H9 (cell line): ENCODE results near the gene CMSS1. TPM values are rescaled to one million over a fixed set of nuclear protein-coding genes. Genes with fewer than 3 reads are reported as not detected.

Source experiments
- DNase-seq: peaks from one replicate; pipeline ENCODE4 v3.0.0-alpha.2; 2017
- H2AFZ ChIP-seq: one replicate; pipeline ENCODE4 v1.6.1; 2013; ENCODE audit warnings: mild to moderate bottlenecking, low read length, control low read depth, moderate library complexity
- H2AK5ac ChIP-seq: 2 replicates; pipeline ENCODE4 v1.6.1; 2013; ENCODE audit warnings: low read length, control low read depth, mixed read lengths; ENCODE audit not compliant: insufficient read length
- H2BK120ac ChIP-seq: one replicate; pipeline ENCODE4 v1.6.1; 2013; ENCODE audit warnings: low read depth, mild to moderate bottlenecking, low read length, control low read depth, inconsistent platforms; ENCODE audit not compliant: poor library complexity, severe bottlenecking
- H2BK12ac ChIP-seq: 2 replicates; pipeline ENCODE4 v1.6.1; 2013; ENCODE audit warnings: low read length, control low read depth, mixed read lengths, low read depth; ENCODE audit not compliant: insufficient read length
- H2BK15ac ChIP-seq: 2 replicates; pipeline ENCODE4 v1.6.1; 2013; ENCODE audit warnings: low read depth, low read length, control low read depth
- H2BK20ac ChIP-seq: one replicate; pipeline ENCODE4 v1.6.1; 2013; ENCODE audit warnings: low read depth, mild to moderate bottlenecking, low read length, control low read depth, inconsistent platforms; ENCODE audit not compliant: poor library complexity, severe bottlenecking
- H2BK5ac ChIP-seq: 2 replicates; pipeline ENCODE4 v1.6.1; 2013; ENCODE audit warnings: low read length, control low read depth, mixed read lengths; ENCODE audit not compliant: insufficient read length
- H3K14ac ChIP-seq: 2 replicates; pipeline ENCODE4 v1.6.1; 2013; ENCODE audit warnings: low read length, control low read depth; ENCODE audit not compliant: insufficient read depth
- H3K18ac ChIP-seq: 2 replicates; pipeline ENCODE4 v1.6.1; 2013; ENCODE audit warnings: low read depth, mild to moderate bottlenecking, mixed read lengths, low read length, control low read depth; ENCODE audit not compliant: insufficient read length
- H3K23ac ChIP-seq: 2 replicates; pipeline ENCODE4 v1.6.1; 2013; ENCODE audit warnings: low read length, control low read depth, mixed read lengths, low read depth; ENCODE audit not compliant: insufficient read length
- H3K23me2 ChIP-seq: 2 replicates; pipeline ENCODE4 v1.6.1; 2013; ENCODE audit warnings: low read depth, mild to moderate bottlenecking, mixed read lengths, low read length, control low read depth; ENCODE audit not compliant: insufficient read length, poor library complexity, severe bottlenecking
- H3K27ac ChIP-seq: 2 replicates; pipeline ENCODE4 v1.5.1; 2013; ENCODE audit warnings: low read length, control low read depth, mixed read lengths, low read depth; ENCODE audit not compliant: insufficient read length
- H3K27me3 ChIP-seq: 2 replicates; pipeline ENCODE4 v1.6.1; 2013; ENCODE audit warnings: low read length, control low read depth, inconsistent platforms; ENCODE audit not compliant: insufficient read depth
- H3K4ac ChIP-seq: 2 replicates; pipeline ENCODE4 v1.6.1; 2013; ENCODE audit warnings: low read depth, mild to moderate bottlenecking, control low read depth, inconsistent platforms, low read length, moderate library complexity
- H3K4me1 ChIP-seq: 2 replicates; pipeline ENCODE4 v1.6.1; 2013; ENCODE audit warnings: low read length, control low read depth, inconsistent platforms; ENCODE audit not compliant: insufficient read depth
- H3K4me2 ChIP-seq: 2 replicates; pipeline ENCODE4 v1.6.1; 2013; ENCODE audit warnings: low read length, control low read depth, mixed read lengths; ENCODE audit not compliant: insufficient read length, insufficient read depth
- H3K56ac ChIP-seq: 2 replicates; pipeline ENCODE4 v1.6.1; 2013; ENCODE audit warnings: low read depth, mild to moderate bottlenecking, mixed read lengths, low read length, control low read depth; ENCODE audit not compliant: insufficient read length
- H3K79me1 ChIP-seq: 2 replicates; pipeline ENCODE4 v1.6.1; 2013; ENCODE audit warnings: low read depth, mild to moderate bottlenecking, moderate library complexity, low read length, control low read depth, inconsistent platforms; ENCODE audit not compliant: insufficient read depth, poor library complexity, severe bottlenecking
- H3K79me2 ChIP-seq: 2 replicates; pipeline ENCODE4 v1.6.1; 2013; ENCODE audit warnings: low read length, control low read depth, inconsistent platforms; ENCODE audit not compliant: insufficient read depth
- H3K9ac ChIP-seq: 2 replicates; pipeline ENCODE4 v1.6.1; 2013; ENCODE audit warnings: low read length, control low read depth, mixed read lengths; ENCODE audit not compliant: insufficient read length; ENCODE audit errors: extremely low read depth
- H3K9me3 ChIP-seq: one replicate; pipeline ENCODE4 v1.6.1; 2013; ENCODE audit warnings: low read depth, low read length, inconsistent platforms; ENCODE audit not compliant: control insufficient read depth
- H3T11ph ChIP-seq: one replicate; pipeline ENCODE4 v1.6.1; 2013; ENCODE audit warnings: mild to moderate bottlenecking, low read length, control low read depth, inconsistent platforms
- H4K20me1 ChIP-seq: one replicate; pipeline ENCODE4 v1.6.1; 2013; ENCODE audit not compliant: control insufficient read depth, insufficient read length, insufficient read depth
- H4K5ac ChIP-seq: 2 replicates; pipeline ENCODE4 v1.6.1; 2013; ENCODE audit warnings: low read depth, mild to moderate bottlenecking, mixed read lengths, low read length, control low read depth; ENCODE audit not compliant: insufficient read length
- H4K8ac ChIP-seq: replicated peaks from 2 replicates; pipeline ENCODE4 v1.6.1; 2013; ENCODE audit warnings: low read length, control low read depth, mixed read lengths, low read depth; ENCODE audit not compliant: insufficient read length
- H4K91ac ChIP-seq: 2 replicates; pipeline ENCODE4 v1.6.1; 2013; ENCODE audit warnings: low read depth, mild to moderate bottlenecking, moderate library complexity, mixed read lengths, low read length, control low read depth; ENCODE audit not compliant: insufficient read length
- H3K27ac Mint-ChIP-seq, 3 experiments: 2 replicates in 2 of 3; 3 replicates in 1 of 3; pipeline ENCODE4 v1.8.0; 2020 to 2021; ENCODE audit warnings: mixed read lengths in 3 of 3, mild to moderate bottlenecking in 1 of 3, moderate library complexity in 1 of 3
- H3K27me3 Mint-ChIP-seq: 2 replicates; pipeline ENCODE4 v1.8.0; 2021; ENCODE audit warnings: low read depth, mild to moderate bottlenecking, moderate library complexity, mixed read lengths
- H3K36me3 Mint-ChIP-seq, 3 experiments: 2 replicates in 2 of 3; 3 replicates in 1 of 3; pipeline ENCODE4 v1.8.0; 2020 to 2021; ENCODE audit warnings: low read depth in 3 of 3, mixed read lengths in 3 of 3; ENCODE audit not compliant: insufficient read depth in 1 of 3
- H3K4me1 Mint-ChIP-seq, 2 experiments: 2 replicates each; pipeline ENCODE4 v1.8.0; 2020; ENCODE audit warnings: mixed read lengths in 2 of 2
- H3K4me3 Mint-ChIP-seq, 2 experiments: 2 replicates in 1 of 2; 3 replicates in 1 of 2; pipeline ENCODE4 v1.8.0; 2020 to 2021; ENCODE audit warnings: mild to moderate bottlenecking in 2 of 2, mixed read lengths in 2 of 2, moderate library complexity in 1 of 2
- H3K9me3 Mint-ChIP-seq, 2 experiments: 2 replicates in 1 of 2; 3 replicates in 1 of 2; pipeline ENCODE4 v1.8.0; 2020; ENCODE audit warnings: mild to moderate bottlenecking in 2 of 2, mixed read lengths in 2 of 2, moderate library complexity in 1 of 2
- CTCF ChIP-seq: fragments of 200-600 bp; sonication (generic); conservative IDR thresholded peaks from 3 replicates; pipeline ENCODE4 v1.8.0; 2021; ENCODE audit warnings: antibody characterized with exemption, mild to moderate bottlenecking
- WGBS: extraction: QIAGEN DNeasy Blood & Tissue Kit; methylation state at CpG from one replicate; pipeline ENCODE4 v1.1.7; 2013; ENCODE audit warnings: missing lambda C conversion rate, low lambda C conversion rate, mixed read lengths; ENCODE audit not compliant: insufficient read length; ENCODE audit errors: extremely low coverage; 5-methylcytosine and 5-hydroxymethylcytosine counted together
- total RNA-seq: library from RNA; stranded (reverse); gene quantifications from 2 replicates; pipeline ENCODE4 v1.2.1, GENCODE V29; 2021

CMSS1 gene
- total RNA-seq, 1 experiment from 2014 or later = 61.8 TPM

GRCh38 chr3:99958222-99958912, 140.7 kb downstream of the CMSS1 start:
- H3K9me3 Mint-ChIP-seq = no peaks in the 10 kb centered on the region
- Histone ChIP-seq H2BK15ac (no peak overlapping the region), H4K91ac (no peak overlapping the region), H4K5ac (no peak overlapping the region), H3K14ac (no peak overlapping the region), H2AK5ac (no peak overlapping the region), H3K79me2 (no peaks in the 10 kb centered on the region), H3K79me1 (no peaks in the 10 kb centered on the region), H2BK5ac (no peak overlapping the region), H3K4ac (no peak overlapping the region), H2AFZ (no peak overlapping the region), H3K23me2 (no peaks in the 10 kb centered on the region), H3K27me3 (no peaks in the 10 kb centered on the region), H3K23ac (no peak overlapping the region), H3K4me1 (no peaks in the 10 kb centered on the region; the same call in 1 of the 2 replicates), H3K9ac (no peak overlapping the region), H3K56ac (no peak overlapping the region), H4K20me1 (no peaks in the 10 kb centered on the region), H3K18ac (no peak overlapping the region), H3T11ph (no peak overlapping the region), H3K9me3 (no peaks in the 10 kb centered on the region), H3K27ac (no peak overlapping the region), H4K8ac (no peak overlapping the region), H2BK12ac (no peak overlapping the region), H2BK20ac (no peak overlapping the region), H3K4me2 (no peak overlapping the region), H2BK120ac (no peak overlapping the region)
- peaks cover 1 to 4% of the 10 kb centered on the region in 2 experiments; a peak in 1 of 4 replicates for H3K4me1 Mint-ChIP-seq
- no peak overlapping the region for H3K4me3 Mint-ChIP-seq
- no CpG with 5 or more reads among the region's 3 CpGs for WGBS
- no peak for DNase-seq
- H3K36me3 Mint-ChIP-seq = no peaks in the 10 kb centered on the region
- H3K27ac Mint-ChIP-seq = peak overlapping the region in 2 of 3 experiments; percentile 41 to 50; a peak in 2 of 7 replicates
- TF ChIP-seq CTCF = no peak
- H3K27me3 Mint-ChIP-seq = no peaks in the 10 kb centered on the region
